Measurements from ENCODE around the gene MARK4.

MARK4 gene

GRCh38 chr19:45344621-45345505 is 93.8 kb downstream of the MARK4 start:
- no peak for DNase-seq

GRCh38 chr19:45345506-45345860 is 94.4 kb downstream of the MARK4 start:
- DNase-seq = no peak

- no peak for DNase-seq
These were observed 95.4 kb downstream of the MARK4 start for GRCh38 chr19:45346449-45346848.

GRCh38 chr19:45347570-45348366 is 96.7 kb downstream of the MARK4 start:
- DNase-seq = no peak

GRCh38 chr19:45348367-45349125 is 97.5 kb downstream of the MARK4 start:
- DNase-seq = no peak

- no peak for DNase-seq
These were observed 98.0 kb downstream of the MARK4 start for GRCh38 chr19:45349126-45349415.

GRCh38 chr19:45349430-45349941 is 98.4 kb downstream of the MARK4 start:
- DNase-seq = no peak

GRCh38 chr19:45350477-45351058 is 99.5 kb downstream of the MARK4 start:
- no peak for DNase-seq

- no peak for DNase-seq
These were observed 100.4 kb downstream of the MARK4 start for GRCh38 chr19:45351401-45351952.

- peak; percentile 26 for DNase-seq
These were observed 101.0 kb downstream of the MARK4 start for GRCh38 chr19:45352062-45352461.

- no peak for DNase-seq
These were observed 101.4 kb downstream of the MARK4 start for GRCh38 chr19:45352471-45352870.

- DNase-seq = no peak
These were observed 102.1 kb downstream of the MARK4 start for GRCh38 chr19:45352914-45353796.

- no peak for DNase-seq
These were observed 103.3 kb downstream of the MARK4 start for GRCh38 chr19:45354241-45354842.
